ENCODE data around the gene DEAF1.

DNA sequence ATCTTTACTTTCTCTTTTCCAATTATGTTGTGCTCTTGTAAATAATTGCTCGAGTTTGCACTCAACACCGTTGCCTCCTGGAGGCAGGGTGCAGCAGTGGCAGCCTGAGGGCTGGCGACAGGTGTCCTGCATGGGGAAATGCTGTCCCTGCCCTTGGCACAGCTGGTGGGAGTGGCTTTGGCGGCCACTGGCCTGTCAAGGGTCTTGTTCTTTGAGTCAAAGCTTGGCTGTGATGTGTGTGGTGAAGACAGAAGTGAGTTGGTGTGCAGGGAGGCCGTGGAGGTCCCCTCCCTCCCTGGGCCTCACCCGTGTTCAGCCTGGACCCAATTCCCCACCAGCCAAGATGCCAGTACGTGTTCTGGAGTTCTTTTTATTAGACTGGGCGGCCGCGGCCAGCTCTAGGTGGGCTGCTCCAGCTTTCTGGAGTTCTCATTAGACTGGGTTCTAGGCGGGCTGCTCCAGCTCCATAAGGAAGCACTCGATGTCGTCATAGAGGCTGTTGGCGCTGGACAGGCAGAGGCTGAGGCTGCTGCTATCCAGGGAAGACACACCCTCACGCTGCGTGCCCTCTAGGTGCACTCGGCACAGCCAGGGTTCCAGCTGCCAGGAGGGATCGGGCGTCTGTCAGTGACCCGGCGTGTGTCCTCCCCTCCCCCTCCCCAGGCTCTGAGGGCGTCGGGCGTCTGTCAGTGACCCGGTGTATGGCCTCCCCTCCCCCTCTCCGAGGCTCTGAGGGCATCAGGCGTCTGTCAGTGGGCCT is 82.6 kb downstream of the DEAF1 start:
- TF ChIP-seq, protein P1, sequence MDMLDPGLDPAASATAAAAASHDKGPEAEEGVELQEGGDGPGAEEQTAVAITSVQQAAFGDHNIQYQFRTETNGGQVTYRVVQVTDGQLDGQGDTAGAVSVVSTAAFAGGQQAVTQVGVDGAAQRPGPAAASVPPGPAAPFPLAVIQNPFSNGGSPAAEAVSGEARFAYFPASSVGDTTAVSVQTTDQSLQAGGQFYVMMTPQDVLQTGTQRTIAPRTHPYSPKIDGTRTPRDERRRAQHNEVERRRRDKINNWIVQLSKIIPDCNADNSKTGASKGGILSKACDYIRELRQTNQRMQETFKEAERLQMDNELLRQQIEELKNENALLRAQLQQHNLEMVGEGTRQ (IDR thresholded peaks at IDR 0.05; ENCODE audit: borderline replicate concordance, low read depth, low read length), result no peak
- no peak for TF ChIP-seq BCLAF1 (IDR thresholded peaks at IDR 0.05)
- TF ChIP-seq, protein P2, sequence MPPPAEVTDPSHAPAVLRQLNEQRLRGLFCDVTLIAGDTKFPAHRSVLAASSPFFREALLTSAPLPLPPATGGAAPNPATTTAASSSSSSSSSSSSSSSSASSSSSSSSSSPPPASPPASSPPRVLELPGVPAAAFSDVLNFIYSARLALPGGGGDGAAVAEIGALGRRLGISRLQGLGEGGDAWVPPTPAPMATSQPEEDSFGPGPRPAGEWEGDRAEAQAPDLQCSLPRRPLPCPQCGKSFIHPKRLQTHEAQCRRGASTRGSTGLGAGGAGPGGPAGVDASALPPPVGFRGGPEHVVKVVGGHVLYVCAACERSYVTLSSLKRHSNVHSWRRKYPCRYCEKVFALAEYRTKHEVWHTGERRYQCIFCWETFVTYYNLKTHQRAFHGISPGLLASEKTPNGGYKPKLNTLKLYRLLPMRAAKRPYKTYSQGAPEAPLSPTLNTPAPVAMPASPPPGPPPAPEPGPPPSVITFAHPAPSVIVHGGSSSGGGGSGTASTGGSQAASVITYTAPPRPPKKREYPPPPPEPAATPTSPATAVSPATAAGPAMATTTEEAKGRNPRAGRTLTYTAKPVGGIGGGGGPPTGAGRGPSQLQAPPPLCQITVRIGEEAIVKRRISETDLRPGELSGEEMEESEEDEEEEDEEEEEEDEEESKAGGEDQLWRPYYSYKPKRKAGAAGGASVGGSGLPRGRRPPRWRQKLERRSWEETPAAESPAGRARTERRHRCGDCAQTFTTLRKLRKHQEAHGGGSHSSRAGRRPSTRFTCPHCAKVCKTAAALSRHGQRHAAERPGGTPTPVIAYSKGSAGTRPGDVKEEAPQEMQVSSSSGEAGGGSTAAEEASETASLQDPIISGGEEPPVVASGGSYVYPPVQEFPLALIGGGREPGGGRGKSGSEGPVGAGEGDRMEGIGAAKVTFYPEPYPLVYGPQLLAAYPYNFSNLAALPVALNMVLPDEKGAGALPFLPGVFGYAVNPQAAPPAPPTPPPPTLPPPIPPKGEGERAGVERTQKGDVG (CRISPR knock-in tag; IDR thresholded peaks at IDR 0.05), result no peak
- no peak for TF ChIP-seq CREB1 (IDR thresholded peaks at IDR 0.05; ENCODE audit: low read depth)
- TF ChIP-seq, protein P3, sequence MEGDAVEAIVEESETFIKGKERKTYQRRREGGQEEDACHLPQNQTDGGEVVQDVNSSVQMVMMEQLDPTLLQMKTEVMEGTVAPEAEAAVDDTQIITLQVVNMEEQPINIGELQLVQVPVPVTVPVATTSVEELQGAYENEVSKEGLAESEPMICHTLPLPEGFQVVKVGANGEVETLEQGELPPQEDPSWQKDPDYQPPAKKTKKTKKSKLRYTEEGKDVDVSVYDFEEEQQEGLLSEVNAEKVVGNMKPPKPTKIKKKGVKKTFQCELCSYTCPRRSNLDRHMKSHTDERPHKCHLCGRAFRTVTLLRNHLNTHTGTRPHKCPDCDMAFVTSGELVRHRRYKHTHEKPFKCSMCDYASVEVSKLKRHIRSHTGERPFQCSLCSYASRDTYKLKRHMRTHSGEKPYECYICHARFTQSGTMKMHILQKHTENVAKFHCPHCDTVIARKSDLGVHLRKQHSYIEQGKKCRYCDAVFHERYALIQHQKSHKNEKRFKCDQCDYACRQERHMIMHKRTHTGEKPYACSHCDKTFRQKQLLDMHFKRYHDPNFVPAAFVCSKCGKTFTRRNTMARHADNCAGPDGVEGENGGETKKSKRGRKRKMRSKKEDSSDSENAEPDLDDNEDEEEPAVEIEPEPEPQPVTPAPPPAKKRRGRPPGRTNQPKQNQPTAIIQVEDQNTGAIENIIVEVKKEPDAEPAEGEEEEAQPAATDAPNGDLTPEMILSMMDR (IDR thresholded peaks at IDR 0.05 in 2 of 3, conservative IDR thresholded peaks at IDR 0.05 in 1 of 3; ENCODE audit: control insufficient read depth in 2 of 3, extremely low read depth in 1 of 3, insufficient read depth in 1 of 3, low read depth in 3 of 3, low read length in 3 of 3), result peak; percentile 1 to 33 (median 23); a peak in 2 of 6 replicates

All from GM12878 (cell line).